DOHH2 (cell line): ENCODE results near the gene FYB1.

ENCODE experiments used
- EZH2phosphoT487 ChIP-seq: fragments of 200-600 bp; sonication (generic); IDR thresholded peaks from 2 replicates; pipeline ENCODE4 v1.6.1; 2017; ENCODE audit warnings: borderline replicate concordance, mild to moderate bottlenecking, antibody characterized with exemption, low read length, moderate library complexity, mixed read lengths
- TF ChIP-seq, protein P1 (sequence below): fragments of 200-600 bp; sonication (generic); IDR thresholded peaks from one replicate; pipeline ENCODE4 v1.5.1; 2014; ENCODE audit warnings: antibody characterized with exemption, mild to moderate bottlenecking, low read depth, low read length; ENCODE audit not compliant: poor library complexity, severe bottlenecking

DNA sequence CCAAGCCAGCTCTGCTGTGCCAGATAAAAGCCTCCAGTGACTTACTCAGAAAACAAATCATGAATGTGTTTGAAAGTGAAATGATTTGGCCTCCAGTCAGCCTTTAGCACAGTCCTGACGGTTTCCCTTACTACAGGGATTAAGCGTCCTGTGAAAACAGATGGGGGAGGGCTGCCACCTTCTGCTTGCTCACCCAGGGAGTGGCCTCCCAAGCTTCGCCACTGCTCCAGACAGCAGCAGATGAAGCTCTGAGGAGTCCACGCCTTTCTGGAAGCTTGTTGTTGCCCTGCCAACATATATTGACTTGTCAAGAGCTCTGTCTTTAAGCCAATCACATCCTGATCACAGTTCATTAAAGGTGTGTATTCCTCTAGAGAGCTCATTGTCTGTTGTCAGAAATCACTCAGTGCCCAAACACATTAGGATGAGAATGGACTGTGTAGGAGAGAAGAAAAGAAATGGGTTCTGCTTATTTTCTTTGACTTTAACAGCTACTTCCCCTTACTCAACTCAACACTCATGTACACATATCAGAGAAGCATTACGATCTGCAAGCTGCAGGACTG, 4.9 kb upstream of the FYB1 start:
- TF ChIP-seq, protein P1, sequence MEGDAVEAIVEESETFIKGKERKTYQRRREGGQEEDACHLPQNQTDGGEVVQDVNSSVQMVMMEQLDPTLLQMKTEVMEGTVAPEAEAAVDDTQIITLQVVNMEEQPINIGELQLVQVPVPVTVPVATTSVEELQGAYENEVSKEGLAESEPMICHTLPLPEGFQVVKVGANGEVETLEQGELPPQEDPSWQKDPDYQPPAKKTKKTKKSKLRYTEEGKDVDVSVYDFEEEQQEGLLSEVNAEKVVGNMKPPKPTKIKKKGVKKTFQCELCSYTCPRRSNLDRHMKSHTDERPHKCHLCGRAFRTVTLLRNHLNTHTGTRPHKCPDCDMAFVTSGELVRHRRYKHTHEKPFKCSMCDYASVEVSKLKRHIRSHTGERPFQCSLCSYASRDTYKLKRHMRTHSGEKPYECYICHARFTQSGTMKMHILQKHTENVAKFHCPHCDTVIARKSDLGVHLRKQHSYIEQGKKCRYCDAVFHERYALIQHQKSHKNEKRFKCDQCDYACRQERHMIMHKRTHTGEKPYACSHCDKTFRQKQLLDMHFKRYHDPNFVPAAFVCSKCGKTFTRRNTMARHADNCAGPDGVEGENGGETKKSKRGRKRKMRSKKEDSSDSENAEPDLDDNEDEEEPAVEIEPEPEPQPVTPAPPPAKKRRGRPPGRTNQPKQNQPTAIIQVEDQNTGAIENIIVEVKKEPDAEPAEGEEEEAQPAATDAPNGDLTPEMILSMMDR: no peak
- no peak for TF ChIP-seq EZH2phosphoT487
